Measurements from ENCODE around the gene MYBPHL.

The MYBPHL gene

DNA sequence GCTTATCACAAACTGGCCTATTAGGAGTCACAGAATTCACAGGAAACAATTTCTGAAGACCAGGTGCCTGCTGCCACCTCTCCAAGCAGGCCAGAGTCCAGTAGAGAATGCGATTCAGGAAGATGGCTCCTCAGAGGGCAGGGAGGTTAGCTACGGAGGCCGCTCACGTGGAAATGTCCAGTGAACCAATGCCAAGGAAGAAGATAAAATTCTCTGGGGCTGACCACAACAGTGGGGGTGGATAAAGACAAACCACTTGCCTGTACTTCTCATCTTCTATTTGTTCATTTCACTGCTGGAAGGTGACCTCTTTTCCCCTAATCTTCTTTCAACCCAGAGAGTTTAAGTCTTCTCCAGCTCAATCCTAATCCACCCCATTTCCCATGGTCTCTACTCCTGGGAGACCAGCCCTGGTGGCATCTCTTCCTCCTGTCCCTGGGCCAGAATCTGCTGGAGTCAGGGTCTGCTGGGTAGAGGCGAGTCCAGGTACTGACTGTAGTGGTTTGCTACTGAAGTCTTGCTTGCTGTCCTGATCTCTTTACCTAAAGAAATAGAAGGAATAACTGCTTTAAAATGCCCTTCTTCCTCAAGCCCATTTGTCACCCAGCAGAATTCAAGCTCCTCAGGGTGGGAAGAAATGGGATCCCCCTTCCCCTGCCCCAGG lies 27.1 kb downstream of the MYBPHL start:
- DNase-seq (ENCODE audit: low read depth) = no peak

DNA sequence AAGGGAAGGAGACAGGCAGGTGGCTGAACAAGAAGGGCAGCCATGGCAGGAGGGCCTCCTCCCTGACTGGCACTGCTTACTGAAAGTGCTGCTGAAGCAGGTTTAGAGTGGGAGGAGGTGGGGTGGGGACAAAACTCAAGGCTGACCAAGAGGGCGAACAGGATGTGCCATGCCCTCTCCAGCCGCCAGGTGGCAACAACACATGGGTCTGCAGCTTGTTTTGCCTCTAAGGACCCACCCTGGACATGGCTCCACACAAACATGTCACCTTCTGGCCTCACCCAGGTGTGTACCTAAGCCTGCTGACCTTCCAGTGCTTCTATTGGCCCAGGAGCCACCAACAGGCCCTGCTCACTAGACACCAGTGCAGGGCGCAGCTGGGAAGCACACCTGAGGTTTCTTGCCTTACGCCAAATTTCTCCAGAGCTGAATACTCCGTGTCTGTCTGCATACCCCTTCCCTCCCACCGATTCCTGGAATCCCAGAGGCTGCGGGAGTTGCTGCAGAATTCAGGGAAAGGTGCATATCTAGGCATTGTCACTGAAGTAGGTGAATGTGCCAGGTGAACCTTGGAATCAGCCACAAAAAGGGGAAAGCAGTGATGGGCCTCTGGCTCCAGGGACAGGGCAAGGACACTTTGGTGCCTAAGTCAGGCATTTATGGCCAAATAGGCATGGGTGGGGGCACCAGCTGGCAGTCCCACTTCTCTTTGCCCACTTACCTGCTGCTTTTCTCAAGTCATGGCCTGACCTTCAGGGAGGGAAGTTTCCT lies 29.2 kb downstream of the MYBPHL start:
- no peak for DNase-seq (ENCODE audit: low read depth)

DNA sequence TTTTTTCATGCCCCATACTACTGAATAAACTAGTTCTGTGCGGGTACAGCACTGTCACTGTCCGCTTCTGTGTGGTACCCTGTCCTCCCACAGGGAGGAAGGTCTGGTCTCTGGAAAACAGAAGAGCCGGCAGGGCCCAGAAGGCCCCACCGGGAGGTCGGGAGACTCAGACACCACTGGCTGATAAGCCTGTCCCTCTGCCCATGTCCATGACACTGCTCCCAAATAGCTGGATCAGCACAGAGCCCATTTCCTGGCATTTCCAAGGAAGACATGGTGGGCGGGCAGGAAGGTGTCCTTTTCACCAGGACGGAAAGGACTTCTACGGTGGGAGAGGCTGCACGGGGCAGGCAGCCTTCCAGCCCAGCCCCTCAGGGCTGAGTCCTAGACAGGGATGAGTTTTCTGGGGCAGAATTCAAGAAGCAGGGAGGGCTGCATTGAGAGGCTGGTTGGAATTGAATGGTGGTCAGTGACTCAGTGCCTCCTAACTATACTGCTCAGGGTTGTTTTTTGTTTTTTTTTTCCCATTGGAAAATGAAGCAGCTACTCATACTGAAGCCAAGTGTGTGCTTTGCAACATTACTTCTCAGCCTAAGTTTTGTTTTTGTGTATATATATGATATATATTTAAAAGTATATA lies 31.0 kb downstream of the MYBPHL start:
- DNase-seq (ENCODE audit: low read depth) = no peak

- DNase-seq (ENCODE audit: low read depth) = no peak
These were observed 32.0 kb downstream of the MYBPHL start for GRCh38 chr1:109274533-109275476.

DNA sequence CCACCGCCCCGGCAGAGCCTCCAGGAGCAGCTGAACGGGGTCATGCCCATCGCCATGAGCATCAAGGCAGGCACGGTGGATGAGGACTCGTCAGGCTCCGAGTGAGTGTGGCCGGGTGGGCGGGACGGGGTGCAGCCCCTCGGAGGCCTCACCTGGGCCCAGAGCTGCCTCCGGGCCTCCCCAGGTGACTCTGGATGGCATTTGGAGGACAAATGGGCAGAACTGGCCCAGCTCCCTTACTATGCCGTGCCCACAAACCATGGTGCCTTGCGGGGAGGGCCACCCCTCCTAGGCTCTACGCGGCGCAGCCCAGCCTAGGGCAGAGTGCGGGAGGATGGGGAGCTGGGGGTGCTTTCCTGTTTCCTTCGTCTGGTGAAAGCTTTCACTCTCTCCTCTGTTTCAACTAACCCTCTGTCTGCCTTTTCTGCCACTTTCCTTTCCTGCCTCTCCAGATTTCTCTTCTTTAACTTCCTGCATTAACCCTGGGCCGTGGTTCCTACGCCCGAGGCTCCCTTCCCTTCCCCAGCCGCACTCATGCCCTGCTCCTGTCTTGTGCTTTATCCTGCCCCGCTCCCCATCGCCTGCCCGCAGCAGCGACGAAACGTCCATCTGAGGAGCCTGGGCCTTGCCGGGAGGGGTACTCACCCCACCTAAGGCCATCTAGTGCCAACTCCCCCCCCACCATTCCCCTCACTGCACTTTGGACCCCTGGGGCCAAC lies 33.1 kb downstream of the MYBPHL start:
- DNase-seq (ENCODE audit: low read depth) = no peak

GRCh38 chr1:109272831-109273547 lies 33.8 kb downstream of the MYBPHL start:
- DNase-seq (ENCODE audit: low read depth) = no peak

DNA sequence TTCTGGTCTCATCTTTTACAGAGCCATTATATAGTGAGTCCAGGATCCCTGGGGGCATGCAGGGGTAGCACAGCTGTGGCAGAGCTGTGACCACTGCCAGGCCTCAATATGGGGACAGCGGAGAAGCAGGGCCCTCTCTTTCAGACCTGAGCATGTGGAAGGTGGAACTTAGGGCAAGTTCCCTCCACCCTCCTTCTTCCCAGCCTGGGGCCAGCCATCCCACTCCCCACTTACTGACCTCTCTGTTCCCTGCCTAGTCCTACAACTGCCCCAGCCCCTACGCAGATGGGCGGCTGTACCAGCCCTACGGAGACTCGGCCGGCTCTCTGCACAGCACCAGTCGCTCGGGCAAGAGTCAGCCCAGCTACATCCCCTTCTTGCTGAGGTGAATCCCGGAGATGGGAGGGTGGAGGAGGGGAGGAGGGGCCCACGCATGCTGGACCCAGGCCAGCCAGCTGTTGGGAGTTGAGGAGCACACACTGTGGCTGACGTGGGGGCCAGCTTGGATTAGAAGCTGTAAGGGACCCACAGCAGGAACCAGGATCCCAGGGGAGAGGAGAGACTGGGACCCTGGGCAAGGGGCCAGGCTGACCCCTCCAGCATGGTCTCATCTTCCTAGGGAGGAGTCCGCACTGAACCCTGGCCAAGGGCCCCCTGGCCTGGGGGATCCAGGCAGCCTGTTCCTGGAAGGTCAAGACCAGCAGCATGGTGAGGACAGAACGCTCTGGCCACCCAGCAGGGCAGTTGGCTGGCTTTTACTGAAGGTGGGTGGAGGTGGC lies 34.6 kb downstream of the MYBPHL start:
- DNase-seq (ENCODE audit: low read depth) = no peak

- DNase-seq (ENCODE audit: low read depth) = no peak
These were observed 35.4 kb downstream of the MYBPHL start for GRCh38 chr1:109271458-109271857.

DNA sequence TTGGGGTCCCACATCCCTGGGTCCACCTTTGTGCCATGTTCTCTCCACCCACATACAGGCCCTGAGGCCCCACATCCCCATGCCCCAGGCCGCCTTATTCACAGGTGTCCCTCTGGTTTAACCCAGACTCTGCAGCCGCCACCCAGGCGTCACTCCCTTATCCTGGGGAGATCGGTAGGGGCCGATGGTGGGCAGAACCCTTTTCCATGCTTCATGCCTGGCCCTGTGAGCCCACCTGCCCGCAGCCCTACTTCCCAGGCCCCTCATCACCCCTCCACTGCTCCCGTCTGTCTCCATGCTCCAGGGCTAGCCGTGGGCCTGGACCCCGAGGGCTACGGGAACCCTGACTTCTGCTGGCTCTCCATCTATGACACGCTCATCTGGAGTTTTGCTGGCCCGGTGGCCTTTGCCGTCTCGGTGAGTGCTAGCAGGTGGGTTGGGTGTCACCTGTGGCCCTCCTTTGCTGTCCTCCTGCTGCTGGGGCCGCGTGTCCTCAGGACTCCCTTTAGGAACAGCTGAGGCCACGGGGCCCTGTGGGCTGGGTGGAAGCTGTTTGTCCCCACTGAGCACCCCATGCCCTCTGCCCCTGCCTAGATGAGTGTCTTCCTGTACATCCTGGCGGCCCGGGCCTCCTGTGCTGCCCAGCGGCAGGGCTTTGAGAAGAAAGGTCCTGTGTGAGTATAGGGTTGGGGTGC lies 36.0 kb downstream of the MYBPHL start:
- no peak for DNase-seq (ENCODE audit: low read depth)

DNA sequence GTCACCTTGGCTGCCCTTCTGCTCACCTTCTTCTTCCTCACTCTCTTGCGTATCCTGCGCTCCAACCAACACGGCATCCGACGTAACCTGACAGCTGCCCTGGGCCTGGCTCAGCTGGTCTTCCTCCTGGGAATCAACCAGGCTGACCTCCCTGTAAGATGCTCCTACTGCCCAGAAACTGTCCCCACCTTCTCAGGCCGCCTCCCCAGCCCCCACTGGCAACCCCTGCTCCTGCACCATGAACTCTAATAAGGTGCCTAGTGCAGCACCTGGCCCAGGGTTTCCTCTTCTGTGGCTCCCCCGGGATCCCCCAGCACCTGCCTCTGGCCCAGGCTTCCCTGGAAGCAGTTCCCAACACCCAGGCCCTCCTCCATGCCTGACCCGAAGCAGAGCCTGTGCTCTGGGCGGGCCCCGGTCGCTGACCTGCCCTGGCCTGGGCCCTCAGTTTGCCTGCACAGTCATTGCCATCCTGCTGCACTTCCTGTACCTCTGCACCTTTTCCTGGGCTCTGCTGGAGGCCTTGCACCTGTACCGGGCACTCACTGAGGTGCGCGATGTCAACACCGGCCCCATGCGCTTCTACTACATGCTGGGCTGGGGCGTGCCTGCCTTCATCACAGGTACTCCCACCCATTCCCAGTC lies 36.7 kb downstream of the MYBPHL start:
- DNase-seq (ENCODE audit: low read depth) = no peak

DNA sequence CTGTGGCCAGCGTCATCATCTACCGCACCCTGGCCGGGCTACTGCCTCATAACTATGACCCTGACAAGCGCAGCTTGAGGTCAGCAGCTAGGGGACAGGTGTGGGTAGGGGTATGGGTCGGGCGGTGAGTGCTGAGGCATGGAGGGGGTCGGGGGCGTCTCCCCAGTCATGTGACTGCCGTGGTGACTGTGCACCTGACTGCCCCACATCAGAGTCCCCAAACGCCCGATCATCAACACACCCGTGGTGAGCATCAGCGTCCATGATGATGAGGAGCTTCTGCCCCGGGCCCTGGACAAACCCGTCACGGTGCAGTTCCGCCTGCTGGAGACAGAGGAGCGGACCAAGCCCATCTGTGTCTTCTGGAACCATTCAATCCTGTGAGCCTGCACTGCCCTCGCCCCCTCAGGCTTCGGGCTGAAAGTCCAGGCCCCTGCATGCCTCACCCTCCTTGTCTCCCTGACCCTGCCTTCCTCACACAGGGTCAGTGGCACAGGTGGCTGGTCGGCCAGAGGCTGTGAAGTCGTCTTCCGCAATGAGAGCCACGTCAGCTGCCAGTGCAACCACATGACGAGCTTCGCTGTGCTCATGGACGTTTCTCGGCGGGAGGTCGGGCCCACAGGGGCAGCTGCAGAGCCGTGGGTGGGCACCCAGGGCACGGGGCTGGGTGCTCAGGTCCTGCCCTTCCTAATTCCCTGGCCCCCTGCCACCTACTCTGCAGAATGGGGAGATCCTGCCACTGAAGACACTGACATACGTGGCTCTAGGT lies 37.4 kb downstream of the MYBPHL start:
- DNase-seq (ENCODE audit: low read depth) = no peak

DNA sequence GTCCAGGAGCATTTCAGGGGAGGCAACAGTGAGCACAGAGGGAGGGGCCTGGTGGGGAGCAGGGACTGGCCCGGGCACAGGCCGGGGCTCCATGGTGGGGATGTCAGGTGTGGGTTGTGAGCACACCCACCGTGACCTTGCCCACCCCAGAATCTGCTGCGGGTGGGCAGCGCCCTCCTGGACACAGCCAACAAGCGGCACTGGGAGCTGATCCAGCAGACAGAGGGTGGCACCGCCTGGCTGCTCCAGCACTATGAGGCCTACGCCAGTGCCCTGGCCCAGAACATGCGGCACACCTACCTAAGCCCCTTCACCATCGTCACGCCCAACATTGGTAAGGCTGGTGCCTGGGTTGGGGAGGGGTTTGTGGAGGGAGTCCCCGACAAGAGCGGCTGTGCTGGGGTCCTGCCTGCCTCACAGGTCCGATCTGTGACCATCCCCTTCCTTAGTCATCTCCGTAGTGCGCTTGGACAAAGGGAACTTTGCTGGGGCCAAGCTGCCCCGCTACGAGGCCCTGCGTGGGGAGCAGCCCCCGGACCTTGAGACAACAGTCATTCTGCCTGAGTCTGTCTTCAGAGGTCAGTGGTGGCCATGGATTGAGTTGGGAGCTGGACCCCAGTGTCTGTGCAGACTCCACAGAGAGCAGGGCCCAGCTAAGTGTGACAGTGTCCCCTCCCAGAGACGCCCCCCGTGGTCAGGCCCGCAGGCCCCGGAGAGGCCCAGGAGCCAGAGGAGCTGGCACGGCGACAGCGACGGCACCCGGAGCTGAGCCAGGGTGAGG lies 38.2 kb downstream of the MYBPHL start:
- no peak for DNase-seq (ENCODE audit: low read depth)

DNA sequence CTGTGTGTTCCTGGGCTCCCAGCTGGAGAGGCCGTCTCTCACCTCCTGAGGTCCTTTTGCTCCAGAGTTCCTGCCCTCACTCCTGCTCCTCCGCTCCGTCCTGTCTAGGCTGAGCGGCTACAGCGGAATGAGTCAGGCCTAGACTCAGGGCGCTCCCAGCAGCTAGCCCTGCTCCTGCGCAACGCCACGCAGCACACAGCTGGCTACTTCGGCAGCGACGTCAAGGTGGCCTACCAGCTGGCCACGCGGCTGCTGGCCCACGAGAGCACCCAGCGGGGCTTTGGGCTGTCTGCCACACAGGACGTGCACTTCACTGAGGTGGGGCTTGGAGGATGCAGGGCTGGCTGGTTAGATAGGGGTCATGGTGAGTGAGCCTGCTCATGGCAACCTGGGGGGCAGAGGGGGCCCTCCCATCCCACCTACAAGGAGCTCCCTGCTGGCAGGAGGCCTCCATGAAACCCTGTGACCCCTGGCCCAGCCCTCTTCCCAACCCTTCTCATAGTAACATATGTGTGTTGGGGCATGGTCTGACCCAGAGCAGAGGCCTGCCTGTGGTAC lies 39.0 kb downstream of the MYBPHL start:
- no peak for DNase-seq (ENCODE audit: low read depth)

DNA sequence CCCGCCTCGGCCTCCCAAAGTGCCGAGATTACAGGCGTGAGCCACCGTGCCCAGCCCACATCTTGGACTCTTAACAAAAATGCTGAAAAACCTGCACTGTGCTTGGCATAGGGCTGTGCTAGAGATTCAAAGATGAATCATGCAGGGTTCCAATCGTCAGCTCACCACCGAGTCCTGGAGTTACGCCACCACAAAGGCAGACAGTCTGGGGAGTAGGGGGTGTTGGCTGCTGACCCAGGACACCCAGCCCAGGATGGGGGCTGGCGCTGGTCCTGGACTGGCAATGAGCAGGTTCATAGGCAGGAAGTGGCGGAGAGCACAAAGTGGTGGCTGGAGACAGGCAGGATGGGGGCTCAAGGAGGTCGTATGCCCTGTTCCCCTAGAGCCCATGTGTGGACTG lies 39.8 kb downstream of the MYBPHL start:
- DNase-seq (ENCODE audit: low read depth) = no peak

DNA sequence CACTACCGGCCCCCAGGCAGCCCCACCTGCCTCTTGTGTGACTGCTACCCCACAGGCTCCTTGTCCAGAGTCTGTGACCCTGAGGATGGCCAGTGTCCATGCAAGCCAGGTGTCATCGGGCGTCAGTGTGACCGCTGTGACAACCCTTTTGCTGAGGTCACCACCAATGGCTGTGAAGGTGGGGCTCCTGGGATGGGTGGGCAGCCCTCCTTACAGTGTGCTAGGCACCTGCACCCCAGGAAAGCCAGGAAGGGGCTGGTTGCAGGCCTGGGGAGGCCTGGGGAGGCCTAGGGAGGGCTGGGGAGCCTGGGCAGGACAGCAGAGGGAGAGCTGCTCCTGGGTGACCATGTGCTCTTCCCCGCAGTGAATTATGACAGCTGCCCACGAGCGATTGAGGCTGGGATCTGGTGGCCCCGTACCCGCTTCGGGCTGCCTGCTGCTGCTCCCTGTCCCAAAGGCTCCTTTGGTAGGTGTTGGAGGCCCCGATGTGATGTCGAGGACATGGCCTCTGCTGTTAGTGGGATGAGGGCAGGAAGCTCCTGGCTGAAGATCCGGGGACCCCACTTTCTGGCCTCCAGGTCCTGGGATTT lies 41.0 kb downstream of the MYBPHL start:
- no peak for DNase-seq (ENCODE audit: low read depth)

- no peak for DNase-seq (ENCODE audit: low read depth)
These were observed 41.8 kb downstream of the MYBPHL start for GRCh38 chr1:109265016-109265415.

- DNase-seq (ENCODE audit: low read depth) = no peak
These were observed 42.4 kb downstream of the MYBPHL start for GRCh38 chr1:109264379-109264755.
